H1 (cell line): ENCODE data around the gene BDKRB1. TPM values are rescaled to one million over a fixed set of nuclear protein-coding genes. Genes with fewer than 3 reads are reported as not detected.

ENCODE experiments used
- CTCF ChIA-PET: fragments of 300-600 bp; sonication (Branson Sonifier 250); formaldehyde crosslinking; loops from one replicate; lab custom pipeline; 2021; ENCODE audit not compliant: partially characterized antibody; lab: Charles Lee
- POLR2A ChIA-PET: fragments of 300-600 bp; sonication (Branson Sonifier 250); formaldehyde crosslinking; loops from one replicate; lab custom pipeline; 2021; ENCODE audit warnings: inconsistent platforms; ENCODE audit not compliant: partially characterized antibody; lab: Charles Lee
- DNase-seq, 2 experiments: peaks; one replicate each; pipeline versions ENCODE4 v3.0.0 to v3.0.0-alpha.2; 2010 to 2022; ENCODE audit warnings: low spot score in 2 of 2, low read depth in 1 of 2, mixed read lengths in 1 of 2
- FAIRE-seq: peaks from 2 replicates; lab custom pipeline; 2011; peaks lifted over from hg19 to GRCh38; lab: Jason Lieb, UNC
- H2AFZ ChIP-seq: 2 replicates; pipeline ENCODE4 v1.8.1; 2012; ENCODE audit warnings: low read length, inconsistent platforms
- H2AK5ac ChIP-seq: 2 replicates; pipeline ENCODE4 v1.6.1; 2013; ENCODE audit warnings: low read depth, low read length
- H2BK120ac ChIP-seq: replicated peaks from 2 replicates; pipeline ENCODE3; 2013; ENCODE audit warnings: low read depth, low read length, inconsistent platforms
- H2BK12ac ChIP-seq: 2 replicates; pipeline ENCODE4 v1.6.1; 2013; ENCODE audit warnings: low read depth, low read length
- H2BK15ac ChIP-seq: 2 replicates; pipeline ENCODE4 v1.6.1; 2013; ENCODE audit warnings: low read length
- H2BK20ac ChIP-seq: 2 replicates; pipeline ENCODE4 v1.6.1; 2013; ENCODE audit warnings: low read length
- H2BK5ac ChIP-seq: 2 replicates; pipeline ENCODE4 v1.6.1; 2013; ENCODE audit warnings: low read depth, low read length
- H3K14ac ChIP-seq: 2 replicates; pipeline ENCODE4 v1.6.1; 2013; ENCODE audit warnings: inconsistent platforms; ENCODE audit not compliant: insufficient read length
- H3K18ac ChIP-seq: 2 replicates; pipeline ENCODE4 v1.6.1; 2013; ENCODE audit warnings: low read length; ENCODE audit errors: extremely low read depth
- H3K23ac ChIP-seq: 2 replicates; pipeline ENCODE4 v1.6.1; 2013; ENCODE audit warnings: inconsistent platforms; ENCODE audit not compliant: insufficient read length
- H3K23me2 ChIP-seq: 2 replicates; pipeline ENCODE4 v1.6.1; 2013; ENCODE audit warnings: low read depth, low read length
- H3K27ac ChIP-seq: 2 replicates; pipeline ENCODE4 v1.6.1; 2011; ENCODE audit warnings: low read depth, low read length, inconsistent platforms
- H3K27me3 ChIP-seq, 4 experiments: replicated peaks in 1 of 4; 1 replicate in 1 of 4; 2 replicates in 3 of 4; pipeline versions ENCODE4 v1.6.1 to v1.8.1; 2011 to 2013; ENCODE audit warnings: low read length in 3 of 4, mild to moderate bottlenecking in 3 of 4, inconsistent platforms in 2 of 4, mixed read lengths in 2 of 4, moderate library complexity in 1 of 4; ENCODE audit not compliant: control insufficient read depth in 3 of 4, insufficient read depth in 3 of 4; ENCODE audit errors: extremely low read depth in 1 of 4
- H3K36me3 ChIP-seq, 4 experiments: 2 replicates each; pipeline versions ENCODE4 v1.6.1 to v1.8.1; 2011 to 2013; ENCODE audit warnings: mild to moderate bottlenecking in 4 of 4, low read length in 3 of 4, moderate library complexity in 2 of 4, control low read depth in 1 of 4, inconsistent platforms in 1 of 4; ENCODE audit not compliant: insufficient read depth in 4 of 4, control insufficient read depth in 2 of 4
- H3K4ac ChIP-seq: replicated peaks from 2 replicates; pipeline ENCODE3; 2013; ENCODE audit warnings: low read length, low read depth, mixed read lengths, inconsistent platforms; ENCODE audit not compliant: insufficient read length
- H3K4me1 ChIP-seq, 4 experiments: replicated peaks in 1 of 4; 1 replicate in 1 of 4; 2 replicates in 3 of 4; pipeline versions ENCODE4 v1.6.1 to v1.8.1; 2011 to 2013; ENCODE audit warnings: low read length in 3 of 4, inconsistent platforms in 2 of 4, mixed read lengths in 1 of 4; ENCODE audit not compliant: insufficient read depth in 4 of 4, control insufficient read depth in 3 of 4
- H3K4me2 ChIP-seq, 2 experiments: 2 replicates each; pipeline versions ENCODE4 v1.6.1 to v1.8.1; 2011 to 2013; ENCODE audit warnings: low read depth in 2 of 2, low read length in 2 of 2, control low read depth in 1 of 2, inconsistent platforms in 1 of 2, mild to moderate bottlenecking in 1 of 2; ENCODE audit not compliant: insufficient read depth in 1 of 2
- H3K4me3 ChIP-seq, 4 experiments: fragments of 200-600, 300-600 bp in 1 of 4; sonication (generic), shearing (Covaris generic), sonication (Bioruptor Twin) in 1 of 4; 2 replicates each; pipeline versions ENCODE4 v1.5.1 to v1.8.1; 2011 to 2016; ENCODE audit warnings: low read length in 4 of 4, low read depth in 3 of 4, control low read depth in 2 of 4, inconsistent platforms in 2 of 4, mild to moderate bottlenecking in 2 of 4, mixed read lengths in 1 of 4, moderate library complexity in 1 of 4; ENCODE audit not compliant: insufficient read depth in 2 of 4; ENCODE audit errors: extremely low read depth in 1 of 4
- H3K56ac ChIP-seq: replicated peaks from 2 replicates; pipeline ENCODE3; 2013; ENCODE audit warnings: low read depth, mild to moderate bottlenecking, mixed read lengths, low read length, inconsistent platforms; ENCODE audit not compliant: insufficient read length
- H3K79me1 ChIP-seq: 2 replicates; pipeline ENCODE4 v1.6.1; 2013; ENCODE audit warnings: low read depth, low read length, control low read depth
- H3K79me2 ChIP-seq, 2 experiments: 2 replicates each; pipeline versions ENCODE4 v1.6.1 to v1.8.1; 2012 to 2013; ENCODE audit warnings: low read length in 2 of 2, mild to moderate bottlenecking in 2 of 2, inconsistent platforms in 1 of 2; ENCODE audit not compliant: insufficient read depth in 2 of 2, control insufficient read depth in 1 of 2
- H3K9ac ChIP-seq, 4 experiments: replicated peaks in 1 of 4; 1 replicate in 1 of 4; 2 replicates in 3 of 4; pipeline versions ENCODE4 v1.6.1 to v1.8.1; 2011 to 2013; ENCODE audit warnings: low read depth in 3 of 4, low read length in 3 of 4, control low read depth in 2 of 4, mild to moderate bottlenecking in 2 of 4, moderate library complexity in 2 of 4, inconsistent platforms in 1 of 4; ENCODE audit errors: extremely low read depth in 1 of 4
- H3K9me3 ChIP-seq, 2 experiments: 2 replicates each; pipeline versions ENCODE4 v1.6.1 to v1.8.1; 2012 to 2013; ENCODE audit warnings: mild to moderate bottlenecking in 2 of 2, moderate library complexity in 2 of 2, control low read depth in 1 of 2, inconsistent platforms in 1 of 2, low read depth in 1 of 2, low read length in 1 of 2, mixed read lengths in 1 of 2; ENCODE audit not compliant: insufficient read depth in 2 of 2
- H4K20me1 ChIP-seq, 2 experiments: replicated peaks in 1 of 2; 2 replicates each; pipeline versions ENCODE3 to v1.8.1; 2011 to 2013; ENCODE audit warnings: inconsistent platforms in 2 of 2, low read length in 2 of 2, mild to moderate bottlenecking in 1 of 2; ENCODE audit not compliant: insufficient read depth in 2 of 2, control insufficient read depth in 1 of 2
- H4K5ac ChIP-seq: 2 replicates; pipeline ENCODE4 v1.6.1; 2013; ENCODE audit warnings: low read length, low read depth, mixed read lengths, inconsistent platforms; ENCODE audit not compliant: insufficient read length
- H4K8ac ChIP-seq: 2 replicates; pipeline ENCODE4 v1.8.0; 2013; ENCODE audit warnings: mild to moderate bottlenecking, moderate library complexity, low read length, inconsistent platforms; ENCODE audit not compliant: insufficient read depth; ENCODE audit errors: extremely low read depth
- H4K91ac ChIP-seq: replicated peaks from 2 replicates; pipeline ENCODE3; 2013; ENCODE audit warnings: low read length, mixed read lengths, inconsistent platforms; ENCODE audit not compliant: insufficient read length
- CREB1 ChIP-seq: IDR thresholded peaks from 2 replicates; pipeline ENCODE4 v1.6.1; 2012; ENCODE audit warnings: inconsistent platforms
- CTBP2 ChIP-seq: IDR thresholded peaks from 2 replicates; pipeline ENCODE4 v1.7.0; 2011; ENCODE audit warnings: borderline replicate concordance, mild to moderate bottlenecking, moderate library complexity, mixed read lengths, low read length; ENCODE audit not compliant: insufficient read depth, insufficient read length
- HDAC6 ChIP-seq: IDR thresholded peaks from one replicate; pipeline ENCODE4 v1.7.1; 2012; ENCODE audit warnings: low read depth, mild to moderate bottlenecking, inconsistent platforms, low read length, moderate library complexity
- KDM1A ChIP-seq: fragments of 200-600, 300-600 bp; sonication (generic); IDR thresholded peaks from 2 replicates; pipeline ENCODE4 v1.7.1; 2016; ENCODE audit warnings: mild to moderate bottlenecking, low read length, borderline replicate concordance
- MAX ChIP-seq: IDR thresholded peaks from 2 replicates; pipeline ENCODE4 v1.6.1; 2012; ENCODE audit warnings: inconsistent platforms
- POLR2A ChIP-seq, 2 experiments: IDR thresholded peaks; 1 replicate in 1 of 2; 2 replicates in 1 of 2; pipeline ENCODE4 v1.6.1; 2011; ENCODE audit warnings: low read depth in 2 of 2, low read length in 2 of 2, mild to moderate bottlenecking in 2 of 2; ENCODE audit errors: control extremely low read depth in 1 of 2
- RBBP5 ChIP-seq: IDR thresholded peaks from 2 replicates; pipeline ENCODE4 v1.7.1; 2012; ENCODE audit warnings: low read depth, mild to moderate bottlenecking, inconsistent platforms, low read length, moderate library complexity, borderline replicate concordance
- RXRA ChIP-seq: IDR thresholded peaks from 2 replicates; pipeline ENCODE4 v1.6.1; 2011; ENCODE audit warnings: low read depth, mild to moderate bottlenecking, low read length, moderate library complexity; ENCODE audit not compliant: insufficient read depth
- SUZ12 ChIP-seq: fragments of 200-600 bp; sonication (generic); IDR thresholded peaks from 2 replicates; pipeline ENCODE4 v1.6.1; 2012; ENCODE audit warnings: mild to moderate bottlenecking, inconsistent platforms, low read length, moderate library complexity, mixed read lengths
- TBP ChIP-seq: IDR thresholded peaks from 2 replicates; pipeline ENCODE4 v1.6.1; 2011; ENCODE audit warnings: low read depth, low read length, improper control_type of control experiment
- USF2 ChIP-seq: IDR thresholded peaks from 2 replicates; pipeline ENCODE4 v1.6.1; 2011; ENCODE audit warnings: low read length, improper control_type of control experiment
- WGBS, 2 experiments: shearing (Covaris generic) in 1 of 2; methylation state at CpG; one replicate each; pipeline versions ENCODE4 v1.1.6 to v1.1.7; 2013 to 2015; ENCODE audit warnings: low lambda C conversion rate in 2 of 2, mixed read lengths in 2 of 2, inconsistent platforms in 1 of 2, low coverage in 1 of 2, missing lambda C conversion rate in 1 of 2; ENCODE audit not compliant: insufficient replicate concordance in 2 of 2, insufficient coverage in 1 of 2, insufficient read length in 1 of 2; ENCODE audit errors: extremely low coverage in 1 of 2, missing lambda C conversion rate in 1 of 2; 5-methylcytosine and 5-hydroxymethylcytosine counted together
- polyA plus RNA-seq, 7 experiments: library from polyadenylated mRNA; depleted of rRNA in 3 of 7; stranded (reverse) in 5 of 7; unstranded in 2 of 7; fragments of >200 nt in 5 of 7; fragments of 200-250 nt in 2 of 7; gene quantifications; 1 replicate in 5 of 7; 2 replicates in 1 of 7; 4 replicates in 1 of 7; pipeline versions ENCODE4 v1.2.1 to v1.2.3, GENCODE V29; 2011 to 2013; ENCODE audit warnings: missing spikeins in 2 of 7, mixed read lengths in 2 of 7
- total RNA-seq: library from RNA; stranded (reverse); fragmentation: NEBNext Ultra II Directional; extraction: Animal tissue kit (Norgen Biotek cat#: 25700); gene quantifications from 2 replicates; pipeline ENCODE4 v1.2.1, GENCODE V29; 2021

The BDKRB1 gene
- total and polyA plus RNA-seq, 2 of the 8 experiments (the other 6 are each of a cell fraction or from before 2014, with no cell fraction given): 0.27 TPM; not detected in 1

GRCh38 chr14:96267336-96267735 lies 11.3 kb downstream of the BDKRB1 start:
- FAIRE-seq (no peak), DNase-seq (no peak)
- Histone ChIP-seq H3K56ac (no peak overlapping the region), H4K91ac (no peak overlapping the region), H3K9me3 (0 out of 4 replicates have a peak, but pooled peaks cover 0 to 4% of the 10 kb centered on the region in 2 experiments), H3K23ac (no peak overlapping the region), H3K4me1 (no peaks in the 10 kb centered on the region), H3K4ac (no peak overlapping the region), H3K23me2 (no peaks in the 10 kb centered on the region), H3K14ac (no peak overlapping the region), H3K79me2 (no peaks in the 10 kb centered on the region), H4K8ac (no peak overlapping the region), H3K4me3 (no peak overlapping the region), H3K36me3 (no peaks in the 10 kb centered on the region), H3K18ac (no peak overlapping the region), H3K27ac (no peak overlapping the region), H3K9ac (no peak overlapping the region), H3K79me1 (no peaks in the 10 kb centered on the region), H4K20me1 (no peaks in the 10 kb centered on the region), H2AK5ac (no peak overlapping the region), H3K4me2 (no peak overlapping the region), H2BK120ac (no peak overlapping the region), H4K5ac (no peak overlapping the region), H3K27me3 (no peaks in the 10 kb centered on the region), H2BK15ac (no peak overlapping the region), H2BK20ac (no peak overlapping the region), H2BK5ac (no peak overlapping the region), H2BK12ac (no peak overlapping the region), H2AFZ (no peak overlapping the region)
- 78% methylated on average over 3 of the region's 3 CpGs; no CpG with 5 or more reads in 1 of the 2 experiments for WGBS, 2 experiments
- ChIA-PET CTCF (interaction anchor here (1.2 kb wide), 1 partner anchor 166 kb away, joined by 3 read pairs; no protein-coding TSS in a partner anchor), POLR2A (no interaction called here)
- TF ChIP-seq HDAC6: no peak
- no peak for TF ChIP-seq TBP
- no peak for TF ChIP-seq SUZ12
- TF ChIP-seq RXRA: no peak
- no peak for TF ChIP-seq CTBP2
- TF ChIP-seq MAX: no peak
- TF ChIP-seq POLR2A (IDR thresholded peaks at IDR 0.05; ENCODE audit: control extremely low read depth in 1 of 2, low read depth in 2 of 2, low read length in 2 of 2): no peak
- TF ChIP-seq KDM1A: no peak
- no peak for TF ChIP-seq CREB1
- TF ChIP-seq USF2: no peak
- no peak for TF ChIP-seq RBBP5
